ENCODE data around the gene TOGARAM2. TPM values are rescaled to one million over a fixed set of nuclear protein-coding genes. Genes with fewer than 3 reads are reported as not detected.

The TOGARAM2 gene
- total and polyA plus RNA-seq, 2 of the 13 experiments (the other 11 are each of a cell fraction or from before 2014, with no cell fraction given), result under 0.01 to 0.05 TPM

GRCh38 chr2:28993206-28993960, 12.3 kb downstream of the TOGARAM2 start:
- in situ Hi-C loops (cut with HindIII; ENCODE audit: extremely low pct_ligation_motif_present, low pct_unique_long_range_greater_than_20kb), result loop anchor here (25.0 kb wide), 1 partner anchor 844 kb away; no protein-coding TSS in a partner anchor
- no peaks in the 10 kb centered on the region for H4K20me1 ChIP-seq (ENCODE audit: insufficient read depth, low read length)
- TF ChIP-seq ZNF660 (CRISPR knock-in tag; IDR thresholded peaks at IDR 0.05; ENCODE audit: borderline replicate concordance, low read depth) (no peak), THYN1 (CRISPR knock-in tag; IDR thresholded peaks at IDR 0.05; ENCODE audit: borderline replicate concordance, low read depth) (no peak), MTA1 (CRISPR knock-in tag; IDR thresholded peaks at IDR 0.05; ENCODE audit: borderline replicate concordance) (no peak), JUND (CRISPR knock-in tag; IDR thresholded peaks at IDR 0.05) (no peak), ZSCAN29 (CRISPR knock-in tag; conservative IDR thresholded peaks at IDR 0.05) (no peak), ADNP (CRISPR knock-in tag; IDR thresholded peaks at IDR 0.05) (no peak), HMGA1 (CRISPR knock-in tag; conservative IDR thresholded peaks at IDR 0.05) (no peak), ZFAT (CRISPR knock-in tag; conservative IDR thresholded peaks at IDR 0.05) (no peak), MAF1 (CRISPR knock-in tag; IDR thresholded peaks at IDR 0.05; ENCODE audit: borderline replicate concordance) (no peak), ZBTB25 (CRISPR knock-in tag; IDR thresholded peaks at IDR 0.05) (no peak), EHMT2 (IDR thresholded peaks at IDR 0.05; ENCODE audit: borderline replicate concordance, low read depth, low read length) (no peak), ONECUT2 (CRISPR knock-in tag; IDR thresholded peaks at IDR 0.05) (no peak)
- FAIRE-seq, result no peak
- no peaks in the 10 kb centered on the region for H3K36me3 ChIP-seq (replicated peaks in 1 of 2; ENCODE audit: control insufficient read depth in 1 of 2, insufficient read depth in 2 of 2, low read length in 2 of 2)
- ChIA-PET CTCF (ENCODE audit: low intra/inter-chr PET ratio, low total read pairs) (no interaction called here), POLR2A (no interaction called here)
- 3% methylated on average over 6 of the region's 6 CpGs for WGBS (ENCODE audit: low lambda C conversion rate)
- H2AFZ ChIP-seq (ENCODE audit: low read length), result no peak overlapping the region
- H3K4me2 ChIP-seq (ENCODE audit: low read depth, low read length), result no peak overlapping the region
- no peak overlapping the region for H3K27ac ChIP-seq (ENCODE audit: extremely low read length, insufficient read depth, low read length)
- no peak overlapping the region for H3K9ac ChIP-seq (ENCODE audit: insufficient read depth, low read depth, low read length)
- DNase-seq (ENCODE audit: low spot score), result no peak
- intact Hi-C loops (cut with micrococcal nuclease; ENCODE audit: unreplicated experiment), result no loop called here
- H3K27me3 ChIP-seq (ENCODE audit: control insufficient read depth in 1 of 2, insufficient read depth in 2 of 2, low read length in 2 of 2), result peaks cover 21 to 81% of the 10 kb centered on the region in 2 experiments
- H3K4me3 ChIP-seq (replicated peaks in 1 of 3; ENCODE audit: insufficient read depth in 1 of 3, low read depth in 2 of 3, low read length in 3 of 3), result no peak overlapping the region
- H3K4me1 ChIP-seq (ENCODE audit: insufficient read depth, low read length), result no peaks in the 10 kb centered on the region
- no peak for ATAC-seq
- H3K9me3 ChIP-seq (ENCODE audit: low read length), result no peaks in the 10 kb centered on the region
- H3K79me2 ChIP-seq (ENCODE audit: insufficient read depth, low read length), result no peaks in the 10 kb centered on the region
- BruUV-seq (replicated peaks), result no TSS peak

Measured in HepG2 (cell line).